Measurements from ENCODE around the gene XPO6.

The XPO6 gene

GRCh38 chr16:28061352-28062101 is 150.2 kb downstream of the XPO6 start:
- no peak for FAIRE-seq

GRCh38 chr16:28059841-28060575 is 151.8 kb downstream of the XPO6 start:
- FAIRE-seq, result no peak

- no peak for FAIRE-seq
Observed at GRCh38 chr16:28058839-28059589, 152.8 kb downstream of the XPO6 start.

- FAIRE-seq, result no peak
Observed at GRCh38 chr16:28057949-28058348, 153.8 kb downstream of the XPO6 start.

GRCh38 chr16:28053461-28053860 is 158.3 kb downstream of the XPO6 start:
- no peak for FAIRE-seq

- FAIRE-seq, result no peak
Observed at GRCh38 chr16:28052274-28053128, 159.3 kb downstream of the XPO6 start.

GRCh38 chr16:28051486-28051885 is 160.3 kb downstream of the XPO6 start:
- no peak for FAIRE-seq

Data from endometrium (tissue), 2 donors.